Neural cell (in vitro differentiated cells): ENCODE data around the gene DTNBP1. TPM values are rescaled to one million over a fixed set of nuclear protein-coding genes. Genes with fewer than 3 reads are reported as not detected.

Experiments used
- H2AFZ ChIP-seq: fragments of 200-600, 300-800 bp; sonication (generic), shearing (Covaris generic); 2 replicates; pipeline ENCODE4 v1.6.0; 2014; ENCODE audit warnings: low read depth, mild to moderate bottlenecking, antibody characterized with exemption, low read length, moderate library complexity
- H3F3A ChIP-seq: fragments of 200-600 bp; shearing (Covaris generic); 2 replicates; pipeline ENCODE4 v1.6.1; 2016; ENCODE audit warnings: mild to moderate bottlenecking, moderate library complexity, mixed read lengths, antibody characterized with exemption, low read length; ENCODE audit not compliant: insufficient read depth, poor library complexity, severe bottlenecking
- H3K27ac ChIP-seq: fragments of 200-600, 300-800 bp; sonication (generic), shearing (Covaris generic); 2 replicates; pipeline ENCODE4 v1.5.1; 2014; ENCODE audit warnings: mild to moderate bottlenecking, low read length, moderate library complexity
- H3K27me3 ChIP-seq: fragments of 300-800, 200-600 bp; sonication (generic), shearing (Covaris generic); 2 replicates; pipeline ENCODE4 v1.6.0; 2014; ENCODE audit warnings: mild to moderate bottlenecking, low read depth, low read length, moderate library complexity; ENCODE audit not compliant: insufficient read depth
- H3K36me3 ChIP-seq: fragments of 300-800, 200-600 bp; sonication (generic), shearing (Covaris generic); 2 replicates; pipeline ENCODE4 v1.5.1; 2014; ENCODE audit warnings: mild to moderate bottlenecking, antibody characterized with exemption, low read length, moderate library complexity; ENCODE audit not compliant: insufficient read depth
- H3K4me2 ChIP-seq: fragments of 300-800, 200-600 bp; sonication (generic), shearing (Covaris generic); 2 replicates; pipeline ENCODE4 v1.6.0; 2014; ENCODE audit warnings: mild to moderate bottlenecking, low read length
- H3K4me3 ChIP-seq: fragments of 300-800, 200-600 bp; sonication (generic), shearing (Covaris generic); 2 replicates; pipeline ENCODE4 v1.5.1; 2014; ENCODE audit warnings: mild to moderate bottlenecking, low read length, moderate library complexity
- H3K79me2 ChIP-seq: fragments of 200-600 bp; shearing (Covaris generic); replicated peaks from 2 replicates; pipeline ENCODE4 v1.6.0; 2014; ENCODE audit warnings: mild to moderate bottlenecking, low read length, moderate library complexity; ENCODE audit not compliant: insufficient read depth
- H3K9ac ChIP-seq: fragments of 300-800, 200-600 bp; sonication (generic), shearing (Covaris generic); 2 replicates; pipeline ENCODE4 v1.6.1; 2016; ENCODE audit warnings: mild to moderate bottlenecking, low read length, mixed read lengths
- H3K9me2 ChIP-seq: fragments of 200-600 bp; shearing (Covaris generic); 2 replicates; pipeline ENCODE4 v1.6.1; 2016; ENCODE audit warnings: mild to moderate bottlenecking, low read length, mixed read lengths; ENCODE audit not compliant: insufficient read depth
- H3K9me3 ChIP-seq: fragments of 200-600, 300-800 bp; sonication (generic), shearing (Covaris generic); 2 replicates; pipeline ENCODE4 v1.6.1; 2016; ENCODE audit warnings: mild to moderate bottlenecking, mixed run types, low read length, moderate library complexity, mixed read lengths
- H4K20me1 ChIP-seq: fragments of 200-600 bp; shearing (Covaris generic); 2 replicates; pipeline ENCODE4 v1.6.1; 2016; ENCODE audit warnings: mild to moderate bottlenecking, mixed run types; ENCODE audit not compliant: insufficient read depth
- EP300 ChIP-seq: fragments of 450-650 bp; conservative IDR thresholded peaks from 2 replicates; pipeline ENCODE4 v1.6.1; 2014; ENCODE audit warnings: antibody characterized with exemption, mild to moderate bottlenecking, moderate library complexity; ENCODE audit not compliant: poor library complexity, severe bottlenecking
- EZH2 ChIP-seq: fragments of 200-600, 300-800 bp; shearing (Covaris generic), sonication (generic); IDR thresholded peaks from 2 replicates; pipeline ENCODE4 v1.6.1; 2014; ENCODE audit warnings: antibody characterized with exemption, low read length, borderline replicate concordance, mild to moderate bottlenecking; ENCODE audit not compliant: insufficient read depth, poor library complexity, severe bottlenecking
- MXI1 ChIP-seq: fragments of 450-650 bp; conservative IDR thresholded peaks from 2 replicates; pipeline ENCODE4 v1.6.1; 2014; ENCODE audit warnings: antibody characterized with exemption, mild to moderate bottlenecking; ENCODE audit not compliant: poor library complexity, severe bottlenecking
- POLR2AphosphoS5 ChIP-seq: IDR thresholded peaks from 2 replicates; pipeline ENCODE4 v1.6.1; 2012
- RAD21 ChIP-seq: fragments of 450-650 bp; conservative IDR thresholded peaks from 2 replicates; pipeline ENCODE4 v1.6.1; 2014; ENCODE audit warnings: antibody characterized with exemption, mild to moderate bottlenecking, moderate library complexity
- REST ChIP-seq: IDR thresholded peaks from 2 replicates; pipeline ENCODE4 v1.6.1; 2012; ENCODE audit warnings: borderline replicate concordance
- SMC3 ChIP-seq: fragments of 450-650 bp; conservative IDR thresholded peaks from 2 replicates; pipeline ENCODE4 v1.6.1; 2014; ENCODE audit warnings: antibody characterized with exemption, mild to moderate bottlenecking, moderate library complexity; ENCODE audit not compliant: poor library complexity
- TAF1 ChIP-seq: IDR thresholded peaks from 2 replicates; pipeline ENCODE4 v1.6.1; 2012; ENCODE audit warnings: low read depth
- polyA plus RNA-seq: library from polyadenylated mRNA; depleted of rRNA; stranded (reverse); fragments of >200 nt; gene quantifications from 2 replicates; pipeline ENCODE4 v1.2.3, GENCODE V29; 2014
- TF ChIP-seq, protein P1 (sequence below): fragments of 450-650 bp; IDR thresholded peaks from 2 replicates; pipeline ENCODE4 v1.5.1; 2014; ENCODE audit warnings: antibody characterized with exemption, mild to moderate bottlenecking, moderate library complexity; ENCODE audit not compliant: poor library complexity, severe bottlenecking

DTNBP1 gene
- polyA plus RNA-seq, 1 donor from 2014 or later, result 22.6 TPM

GRCh38 chr6:15598273-15598798 is 64.5 kb downstream of the DTNBP1 start:
- TF ChIP-seq MXI1 (no peak), REST (no peak), RAD21 (no peak), EZH2 (no peak), SMC3 (no peak), POLR2AphosphoS5 (no peak), EP300 (no peak), TAF1 (no peak)
- TF ChIP-seq, protein P1, sequence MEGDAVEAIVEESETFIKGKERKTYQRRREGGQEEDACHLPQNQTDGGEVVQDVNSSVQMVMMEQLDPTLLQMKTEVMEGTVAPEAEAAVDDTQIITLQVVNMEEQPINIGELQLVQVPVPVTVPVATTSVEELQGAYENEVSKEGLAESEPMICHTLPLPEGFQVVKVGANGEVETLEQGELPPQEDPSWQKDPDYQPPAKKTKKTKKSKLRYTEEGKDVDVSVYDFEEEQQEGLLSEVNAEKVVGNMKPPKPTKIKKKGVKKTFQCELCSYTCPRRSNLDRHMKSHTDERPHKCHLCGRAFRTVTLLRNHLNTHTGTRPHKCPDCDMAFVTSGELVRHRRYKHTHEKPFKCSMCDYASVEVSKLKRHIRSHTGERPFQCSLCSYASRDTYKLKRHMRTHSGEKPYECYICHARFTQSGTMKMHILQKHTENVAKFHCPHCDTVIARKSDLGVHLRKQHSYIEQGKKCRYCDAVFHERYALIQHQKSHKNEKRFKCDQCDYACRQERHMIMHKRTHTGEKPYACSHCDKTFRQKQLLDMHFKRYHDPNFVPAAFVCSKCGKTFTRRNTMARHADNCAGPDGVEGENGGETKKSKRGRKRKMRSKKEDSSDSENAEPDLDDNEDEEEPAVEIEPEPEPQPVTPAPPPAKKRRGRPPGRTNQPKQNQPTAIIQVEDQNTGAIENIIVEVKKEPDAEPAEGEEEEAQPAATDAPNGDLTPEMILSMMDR, result no peak
- no peak overlapping the region for H2AFZ ChIP-seq
- H4K20me1 ChIP-seq, result no peaks in the 10 kb centered on the region
- no peaks in the 10 kb centered on the region for H3K36me3 ChIP-seq
- no peak overlapping the region for H3K4me3 ChIP-seq
- H3K9me2 ChIP-seq, result no peaks in the 10 kb centered on the region
- no peaks in the 10 kb centered on the region for H3F3A ChIP-seq
- H3K79me2 ChIP-seq, result no peaks in the 10 kb centered on the region
- no peak overlapping the region for H3K9ac ChIP-seq
- no peak overlapping the region for H3K4me2 ChIP-seq
- H3K27me3 ChIP-seq, result no peaks in the 10 kb centered on the region
- H3K27ac ChIP-seq, result no peak overlapping the region
- H3K9me3 ChIP-seq, result no peaks in the 10 kb centered on the region

DNA sequence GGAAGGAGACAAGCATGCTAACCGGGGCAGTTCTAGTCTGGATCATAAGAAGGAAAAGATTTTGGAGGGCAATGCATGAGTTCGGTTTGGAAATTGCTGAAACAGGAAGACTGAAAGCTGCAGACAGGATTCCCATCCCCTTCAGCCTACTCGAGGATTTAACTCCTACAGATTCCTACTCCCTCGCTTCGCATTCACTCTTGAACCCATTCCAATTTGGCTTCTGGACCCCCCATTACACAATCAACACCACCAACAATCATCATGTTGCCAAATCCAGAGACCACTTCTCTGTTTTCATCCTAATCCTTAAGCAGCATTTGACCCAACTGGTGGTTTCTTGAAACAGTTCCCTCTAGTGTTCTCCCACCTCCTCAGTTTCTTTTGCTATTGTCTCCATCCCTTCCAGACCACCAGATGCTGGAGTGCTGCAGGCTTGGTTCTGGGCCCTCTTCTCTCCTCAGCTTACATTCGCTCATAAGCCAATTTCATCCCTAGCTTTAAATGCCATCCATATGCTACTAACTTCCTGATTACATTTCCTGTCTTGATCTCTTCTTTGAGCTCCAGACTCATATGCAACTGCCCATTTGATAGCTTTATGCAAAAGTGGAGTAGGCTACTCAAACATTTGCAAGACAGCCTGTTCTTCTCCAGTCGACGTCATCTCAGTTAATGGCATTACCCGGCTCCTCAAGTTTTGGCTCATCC is 66.5 kb downstream of the DTNBP1 start:
- Histone ChIP-seq H2AFZ (no peak overlapping the region), H3K4me2 (no peak overlapping the region), H4K20me1 (no peaks in the 10 kb centered on the region), H3K4me3 (no peak overlapping the region), H3K9ac (no peak overlapping the region), H3K79me2 (no peaks in the 10 kb centered on the region), H3K9me2 (no peaks in the 10 kb centered on the region), H3K36me3 (no peaks in the 10 kb centered on the region), H3K27ac (no peak overlapping the region), H3K9me3 (no peaks in the 10 kb centered on the region), H3K27me3 (no peaks in the 10 kb centered on the region), H3F3A (no peaks in the 10 kb centered on the region)
- TF ChIP-seq MXI1, result no peak
- no peak for TF ChIP-seq EP300
- TF ChIP-seq SMC3, result no peak
- no peak for TF ChIP-seq RAD21
- no peak for TF ChIP-seq TAF1
- no peak for TF ChIP-seq REST
- TF ChIP-seq POLR2AphosphoS5, result no peak
- TF ChIP-seq, protein P1, result no peak
- no peak for TF ChIP-seq EZH2
